Activated CD4-positive, alpha-beta T cell treated with anti-CD3 and anti-CD28 coated beads for 36 hours (primary cell): ENCODE measurements around the gene NPR1. TPM values are rescaled to one million over a fixed set of nuclear protein-coding genes. Genes with fewer than 3 reads are reported as not detected.
"Not testable (repeated sequence)": the region's sequence is repeated elsewhere in the genome, so short reads cannot be mapped to it uniquely, and the experiment has no call there.

ENCODE experiments used
- ATAC-seq: fragments of 200-7000 bp; cut with Tn5 transposase; one replicate; pipeline ENCODE4 v1.10.0; 2021; ENCODE audit warnings: mild to moderate bottlenecking, moderate library complexity
- CTCF ChIA-PET: fragments of 350-600 bp; sonication (Branson Sonifier 250); formaldehyde crosslinking; loops from one replicate; lab custom pipeline; 2021; ENCODE audit warnings: antibody characterized with exemption; lab: Charles Lee
- POLR2A ChIA-PET: fragments of 350-600 bp; sonication (Branson Sonifier 250); formaldehyde crosslinking; loops from one replicate; lab custom pipeline; 2021; ENCODE audit warnings: antibody characterized with exemption, inconsistent platforms; lab: Charles Lee
- DNase-seq: peaks from one replicate; pipeline ENCODE4 v3.0.0-alpha.2; 2020
- H3K27ac Mint-ChIP-seq: one replicate; pipeline ENCODE4 v1.8.0; 2021; ENCODE audit warnings: mixed read lengths
- H3K27me3 Mint-ChIP-seq: one replicate; pipeline ENCODE4 v1.8.0; 2021; ENCODE audit warnings: mixed read lengths
- H3K36me3 Mint-ChIP-seq: one replicate; pipeline ENCODE4 v1.8.0; 2021; ENCODE audit warnings: low read depth, mixed read lengths
- H3K4me1 Mint-ChIP-seq: one replicate; pipeline ENCODE4 v1.8.0; 2021; ENCODE audit warnings: mixed read lengths
- H3K4me3 Mint-ChIP-seq: one replicate; pipeline ENCODE4 v1.8.0; 2021; ENCODE audit warnings: mild to moderate bottlenecking, moderate library complexity, mixed read lengths
- H3K9me3 Mint-ChIP-seq: one replicate; pipeline ENCODE4 v1.8.0; 2021; ENCODE audit warnings: low read depth, mixed read lengths
- intact Hi-C, 2 experiments: fragments of 100-400 bp; cut with DNase I in 1 of 2; cut with micrococcal nuclease in 1 of 2; formaldehyde crosslinking; loops; one replicate each; pipeline versions ENCODE4 v1.14.2 to v1.15.1; 2022 to 2024; cut with DNase I, micrococcal nuclease
- total RNA-seq, 2 experiments: library from RNA; stranded (reverse); gene quantifications; one replicate each; pipeline ENCODE4 v1.2.3, GENCODE V29; 2021

NPR1 gene
- total RNA-seq, 2 experiments from 2014 or later = 0.04 to 0.11 TPM

DNA sequence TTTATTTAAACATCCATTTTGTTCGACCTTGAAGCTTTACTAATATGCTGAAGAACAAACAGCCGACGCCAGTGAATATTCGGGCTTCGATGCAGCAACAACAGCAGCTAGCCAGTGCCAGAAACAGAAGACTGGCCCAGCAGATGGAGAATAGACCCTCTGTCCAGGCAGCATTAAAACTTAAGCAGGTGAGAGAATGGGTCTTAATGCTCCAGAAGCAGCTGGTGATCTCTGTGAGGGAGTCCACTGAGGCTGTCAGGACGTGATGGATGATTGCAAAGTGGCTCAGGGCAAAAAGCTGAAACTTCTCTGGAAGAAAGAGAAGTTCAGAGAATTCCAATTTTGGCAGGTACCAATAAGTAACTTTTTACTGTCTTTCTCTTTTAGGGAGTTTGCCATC lies 40.2 kb upstream of the NPR1 start:
- ChIA-PET CTCF (interaction anchor here (0.6 to 1.9 kb wide), 10 partner anchors 8 to 347 kb away, joined by 3 to 8 read pairs (median 3); partner anchors contain the start of gene S100A1), POLR2A (interaction anchor here (0.7 to 1.0 kb wide), 3 partner anchors 25 to 114 kb away, joined by 3 read pairs; no protein-coding TSS in a partner anchor)
- peaks cover 66% of the 10 kb centered on the region for H3K36me3 Mint-ChIP-seq
- no peak for DNase-seq
- H3K27ac Mint-ChIP-seq = no peak overlapping the region
- H3K9me3 Mint-ChIP-seq = no peaks in the 10 kb centered on the region
- intact Hi-C loops = no loop called here
- peaks cover 42% of the 10 kb centered on the region for H3K4me1 Mint-ChIP-seq
- no peak for ATAC-seq
- no peaks in the 10 kb centered on the region for H3K27me3 Mint-ChIP-seq
- no peak overlapping the region for H3K4me3 Mint-ChIP-seq

DNA sequence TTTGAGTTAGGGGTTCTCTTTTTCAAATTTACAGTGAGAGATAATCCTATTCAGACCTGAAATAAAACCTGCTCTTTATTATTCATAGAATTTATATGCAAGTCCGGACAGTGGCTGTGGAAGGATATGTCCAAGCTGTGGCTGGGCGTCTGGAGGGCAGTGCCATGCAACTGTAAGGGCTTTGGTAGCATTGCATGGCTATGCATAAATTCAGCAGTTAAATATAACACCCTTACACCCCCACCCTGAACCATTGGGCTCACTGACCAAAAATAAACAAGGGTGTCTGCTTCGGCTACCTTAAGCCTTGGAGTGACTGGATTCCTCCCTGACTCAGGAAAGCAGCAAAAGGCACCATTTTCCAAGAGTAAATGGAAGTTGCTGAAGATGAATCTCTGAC lies 39.2 kb upstream of the NPR1 start:
- CTCF ChIA-PET = interaction anchor here (0.7 to 2.2 kb wide), 4 partner anchors 10 to 129 kb away, joined by 3 to 8 read pairs (median 5); no protein-coding TSS in a partner anchor
- Mint-ChIP-seq H3K27ac (no peak overlapping the region), H3K4me3 (no peak overlapping the region), H3K4me1 (peaks cover 45% of the 10 kb centered on the region), H3K27me3 (no peaks in the 10 kb centered on the region), H3K36me3 (peaks cover 76% of the 10 kb centered on the region), H3K9me3 (no peaks in the 10 kb centered on the region)
- POLR2A ChIA-PET = interaction anchor here (0.6 kb wide), 1 partner anchor 29 kb away, joined by 3 read pairs; no protein-coding TSS in a partner anchor
- DNase-seq = no peak
- intact Hi-C loops = no loop called here
- ATAC-seq = no peak

DNA sequence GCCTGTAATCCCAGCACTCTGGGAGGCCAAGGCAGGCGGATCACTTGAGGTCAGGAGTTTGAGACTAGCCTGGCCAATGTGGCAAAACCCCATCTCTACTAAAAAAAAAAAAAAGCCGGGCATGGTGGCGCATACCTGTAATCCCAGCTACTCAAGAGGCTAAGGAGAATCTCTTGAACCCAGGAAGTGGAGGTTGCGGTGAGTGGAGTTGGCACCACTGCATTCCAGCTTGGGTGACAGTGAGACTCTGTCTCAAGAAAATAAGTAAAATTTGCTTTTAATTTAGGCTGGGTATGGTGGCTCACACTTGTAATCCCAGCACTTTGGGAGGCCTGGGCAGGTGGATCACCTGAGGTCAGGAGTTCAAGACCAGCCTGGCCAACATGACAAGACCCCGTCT lies 38.3 kb upstream of the NPR1 start:
- Mint-ChIP-seq H3K4me1 (peaks cover 49% of the 10 kb centered on the region), H3K36me3 (peaks cover 79% of the 10 kb centered on the region)
- H3K4me3 Mint-ChIP-seq, DNase-seq, H3K27ac Mint-ChIP-seq, intact Hi-C loops, H3K9me3 Mint-ChIP-seq, H3K27me3 Mint-ChIP-seq, ATAC-seq: not testable (repeated sequence)
- ChIA-PET CTCF (interaction anchor here (1.2 to 2.2 kb wide), 2 partner anchors 20 to 130 kb away, joined by 3 to 7 read pairs; no protein-coding TSS in a partner anchor), POLR2A (interaction anchor here (0.6 to 1.0 kb wide), 4 partner anchors 10 to 92 kb away, joined by 3 to 6 read pairs (median 4); partner anchors contain the start of gene S100A1)

DNA sequence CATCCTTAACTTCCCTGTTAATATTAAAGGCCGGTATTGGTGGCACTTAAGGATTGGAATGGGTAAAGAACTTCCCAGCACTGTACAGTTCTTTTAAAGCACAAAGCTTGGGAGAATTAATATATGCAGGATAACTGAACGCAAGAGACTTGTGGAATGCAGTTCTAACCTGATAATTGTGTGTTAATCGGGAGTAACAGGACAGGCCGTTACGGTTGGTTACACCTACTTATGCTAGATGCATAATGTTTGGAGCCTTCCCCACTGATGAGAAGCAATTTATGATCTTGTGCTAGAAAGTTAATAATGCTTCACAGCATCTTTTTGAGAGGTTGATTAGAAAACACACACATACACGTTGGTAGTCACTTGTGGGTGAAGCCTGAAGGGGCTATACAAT lies 37.6 kb upstream of the NPR1 start:
- H3K4me1 Mint-ChIP-seq = peaks cover 51% of the 10 kb centered on the region
- no peaks in the 10 kb centered on the region for H3K9me3 Mint-ChIP-seq
- no peak overlapping the region for H3K4me3 Mint-ChIP-seq
- peaks cover 82% of the 10 kb centered on the region for H3K36me3 Mint-ChIP-seq
- ATAC-seq (no peak), DNase-seq (no peak)
- H3K27me3 Mint-ChIP-seq = no peaks in the 10 kb centered on the region
- CTCF ChIA-PET = interaction anchor here (2.2 kb wide), 1 partner anchor 130 kb away, joined by 7 read pairs; no protein-coding TSS in a partner anchor
- POLR2A ChIA-PET = interaction anchor here (0.8 kb wide), 1 partner anchor 13 kb away, joined by 3 read pairs; the partner anchor contains the start of gene S100A1
- peak overlapping the region; percentile 22 for H3K27ac Mint-ChIP-seq
- intact Hi-C loops = no loop called here

DNA sequence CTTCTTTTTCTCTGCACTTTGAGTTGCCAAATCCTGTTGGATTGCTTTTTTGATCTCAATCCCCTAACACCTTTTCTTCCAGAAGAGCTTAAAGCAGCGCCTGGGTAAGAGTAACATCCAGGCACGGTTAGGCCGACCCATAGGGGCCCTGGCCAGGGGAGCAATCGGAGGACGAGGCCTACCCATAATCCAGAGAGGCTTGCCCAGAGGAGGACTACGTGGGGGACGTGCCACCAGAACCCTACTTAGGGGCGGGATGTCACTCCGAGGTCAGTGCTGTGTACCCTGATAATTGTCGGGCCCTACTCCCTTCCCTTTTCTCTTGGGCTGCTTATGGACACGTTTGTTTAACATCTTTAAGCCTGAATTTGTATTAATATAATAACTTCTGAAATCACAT lies 36.3 kb upstream of the NPR1 start:
- intact Hi-C loops = no loop called here
- Mint-ChIP-seq H3K9me3 (no peaks in the 10 kb centered on the region), H3K4me1 (peaks cover 45% of the 10 kb centered on the region), H3K27me3 (no peaks in the 10 kb centered on the region), H3K27ac (peak overlapping the region; percentile 39), H3K4me3 (no peak overlapping the region), H3K36me3 (peaks cover 82% of the 10 kb centered on the region)
- no peak for ATAC-seq
- ChIA-PET CTCF (interaction anchor here (0.6 to 1.8 kb wide), 3 partner anchors 25 to 348 kb away, joined by 3 to 7 read pairs (median 4); no protein-coding TSS in a partner anchor), POLR2A (no interaction called here)
- DNase-seq = no peak

DNA sequence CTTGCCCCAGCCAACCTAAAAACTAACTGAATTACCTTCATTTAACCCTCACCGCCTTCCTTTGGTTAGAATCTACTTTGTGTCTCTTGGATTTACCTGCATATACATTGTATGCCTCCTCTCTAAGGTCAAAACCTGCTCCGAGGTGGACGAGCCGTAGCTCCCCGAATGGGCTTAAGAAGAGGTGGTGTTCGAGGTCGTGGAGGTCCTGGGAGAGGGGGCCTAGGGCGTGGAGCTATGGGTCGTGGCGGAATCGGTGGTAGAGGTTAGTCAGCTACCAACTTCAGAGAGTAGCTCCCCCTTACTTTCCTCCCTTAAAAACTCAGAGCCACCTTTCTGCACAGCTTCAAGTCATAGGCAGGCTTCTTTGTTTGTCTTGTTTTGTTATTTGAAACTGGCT lies 35.4 kb upstream of the NPR1 start:
- POLR2A ChIA-PET = interaction anchor here (0.5 to 1.2 kb wide), 5 partner anchors 9 to 516 kb away, joined by 3 to 6 read pairs (median 3); partner anchors contain the start of gene CHTOP
- no peaks in the 10 kb centered on the region for H3K9me3 Mint-ChIP-seq
- peaks cover 80% of the 10 kb centered on the region for H3K36me3 Mint-ChIP-seq
- intact Hi-C loops = no loop called here
- ATAC-seq (no peak), DNase-seq (no peak)
- H3K27me3 Mint-ChIP-seq = no peaks in the 10 kb centered on the region
- H3K27ac Mint-ChIP-seq = peak overlapping the region; percentile 44
- H3K4me3 Mint-ChIP-seq = no peak overlapping the region
- H3K4me1 Mint-ChIP-seq = peaks cover 44% of the 10 kb centered on the region
- CTCF ChIA-PET = interaction anchor here (0.5 to 1.8 kb wide), 7 partner anchors 9 to 174 kb away, joined by 3 to 7 read pairs (median 3); partner anchors contain the start of genes CHTOP and S100A13

DNA sequence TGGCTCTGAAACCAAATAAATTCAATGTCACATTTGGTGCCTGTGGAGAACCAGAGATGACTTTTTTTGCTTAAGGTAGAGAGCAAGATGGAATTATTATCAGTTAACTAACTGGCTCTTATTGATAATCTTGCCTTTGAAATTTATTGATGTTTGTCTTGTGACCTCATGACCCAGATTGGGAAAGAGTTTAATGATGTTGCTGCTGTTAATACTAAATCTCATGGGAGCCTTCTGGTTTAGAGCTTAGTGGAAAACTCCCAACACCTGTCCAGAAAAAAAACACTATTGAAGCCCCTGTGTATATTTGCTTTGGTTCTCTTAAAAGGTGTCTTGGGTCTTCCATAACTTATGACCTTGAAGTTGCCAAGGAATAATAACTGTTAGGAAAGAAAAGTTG lies 34.7 kb upstream of the NPR1 start:
- Mint-ChIP-seq H3K4me1 (peaks cover 50% of the 10 kb centered on the region), H3K27ac (peak overlapping the region; percentile 73), H3K36me3 (peaks cover 75% of the 10 kb centered on the region), H3K9me3 (no peaks in the 10 kb centered on the region), H3K4me3 (no peak overlapping the region), H3K27me3 (no peaks in the 10 kb centered on the region)
- ATAC-seq (no peak), DNase-seq (no peak)
- ChIA-PET POLR2A (interaction anchor here (0.6 to 1.2 kb wide), 3 partner anchors 10 to 92 kb away, joined by 3 to 6 read pairs (median 3); partner anchors contain the start of genes CHTOP and SNAPIN), CTCF (interaction anchor here (0.8 to 1.9 kb wide), 7 partner anchors 10 to 691 kb away, joined by 3 to 7 read pairs (median 4); partner anchors contain the start of genes CHTOP, ILF2 and S100A13)
- intact Hi-C loops = no loop called here

DNA sequence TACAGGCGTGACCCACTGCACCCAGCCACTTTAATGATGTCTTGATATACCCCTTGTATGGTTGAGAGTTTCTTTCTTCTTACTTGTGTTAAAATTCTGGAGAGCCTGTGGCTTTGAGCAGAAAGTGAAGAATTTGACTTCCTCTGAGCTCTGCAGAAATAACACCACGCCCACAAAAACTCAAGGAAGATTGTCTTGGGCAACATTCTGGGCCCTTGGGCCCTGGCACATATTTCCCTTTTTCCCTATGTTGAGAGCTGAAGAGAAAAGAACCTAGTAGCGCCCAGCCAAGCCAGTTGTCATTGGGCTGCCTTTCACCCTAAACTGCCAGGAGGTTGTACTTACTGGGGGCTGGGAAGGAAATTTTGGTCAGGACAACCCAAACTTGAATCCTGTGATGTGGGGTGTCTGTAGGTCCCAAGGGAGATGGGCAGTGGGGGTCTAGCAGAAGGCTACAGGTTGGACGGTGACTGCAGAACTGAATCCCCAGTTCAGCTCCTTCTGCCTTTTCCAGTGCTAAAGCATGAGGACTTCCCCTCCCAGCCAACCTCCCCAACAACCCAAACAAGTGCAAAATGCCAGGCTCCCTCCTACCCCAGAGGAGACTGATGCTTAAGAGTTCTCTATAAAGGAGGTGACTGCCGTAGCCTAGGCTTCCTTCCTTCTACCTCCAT lies 31.7 kb upstream of the NPR1 start:
- H3K9me3 Mint-ChIP-seq = no peaks in the 10 kb centered on the region
- ChIA-PET POLR2A (interaction anchor here (0.6 kb wide), 1 partner anchor 17 kb away, joined by 3 read pairs; no protein-coding TSS in a partner anchor), CTCF (interaction anchor here (1.3 kb wide), 2 partner anchors 9 to 10 kb away, joined by 3 to 4 read pairs; no protein-coding TSS in a partner anchor)
- H3K4me1 Mint-ChIP-seq = peaks cover 57% of the 10 kb centered on the region
- peak overlapping the region; percentile 75 for H3K27ac Mint-ChIP-seq
- DNase-seq (no peak), ATAC-seq (no peak)
- H3K4me3 Mint-ChIP-seq = no peak overlapping the region
- H3K27me3 Mint-ChIP-seq = no peaks in the 10 kb centered on the region
- intact Hi-C loops = no loop called here
- peaks cover 57% of the 10 kb centered on the region for H3K36me3 Mint-ChIP-seq

DNA sequence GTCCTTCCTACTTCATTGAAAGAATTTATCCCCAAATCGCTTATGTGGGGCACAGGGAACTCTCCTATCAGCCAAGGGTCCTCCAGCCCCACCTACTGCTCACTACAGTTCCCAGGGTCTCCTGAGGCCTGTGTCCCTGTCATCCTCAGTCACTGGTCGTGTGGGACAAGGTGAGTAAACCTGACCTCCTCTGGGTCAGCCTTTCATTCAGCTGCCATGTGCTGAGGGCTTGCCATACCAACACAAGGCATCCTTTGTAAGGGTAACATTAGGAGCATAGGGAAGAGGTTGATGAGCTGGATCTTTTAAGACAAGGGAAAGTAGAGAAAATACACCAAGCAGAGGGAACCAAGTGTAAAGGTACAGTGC lies 31.2 kb upstream of the NPR1 start:
- DNase-seq (no peak), ATAC-seq (no peak)
- peak overlapping the region; percentile 75 for H3K27ac Mint-ChIP-seq
- H3K36me3 Mint-ChIP-seq = peaks cover 51% of the 10 kb centered on the region
- no peaks in the 10 kb centered on the region for H3K9me3 Mint-ChIP-seq
- intact Hi-C loops = no loop called here
- H3K4me1 Mint-ChIP-seq = peaks cover 54% of the 10 kb centered on the region
- peak overlapping the region; percentile 28 for H3K4me3 Mint-ChIP-seq
- ChIA-PET CTCF (interaction anchor here (0.9 kb wide), 1 partner anchor 9 kb away, joined by 3 read pairs; no protein-coding TSS in a partner anchor), POLR2A (interaction anchor here (0.6 to 0.8 kb wide), 4 partner anchors 13 to 470 kb away, joined by 3 to 4 read pairs (median 4); partner anchors contain the start of gene CHTOP)
- H3K27me3 Mint-ChIP-seq = no peaks in the 10 kb centered on the region

DNA sequence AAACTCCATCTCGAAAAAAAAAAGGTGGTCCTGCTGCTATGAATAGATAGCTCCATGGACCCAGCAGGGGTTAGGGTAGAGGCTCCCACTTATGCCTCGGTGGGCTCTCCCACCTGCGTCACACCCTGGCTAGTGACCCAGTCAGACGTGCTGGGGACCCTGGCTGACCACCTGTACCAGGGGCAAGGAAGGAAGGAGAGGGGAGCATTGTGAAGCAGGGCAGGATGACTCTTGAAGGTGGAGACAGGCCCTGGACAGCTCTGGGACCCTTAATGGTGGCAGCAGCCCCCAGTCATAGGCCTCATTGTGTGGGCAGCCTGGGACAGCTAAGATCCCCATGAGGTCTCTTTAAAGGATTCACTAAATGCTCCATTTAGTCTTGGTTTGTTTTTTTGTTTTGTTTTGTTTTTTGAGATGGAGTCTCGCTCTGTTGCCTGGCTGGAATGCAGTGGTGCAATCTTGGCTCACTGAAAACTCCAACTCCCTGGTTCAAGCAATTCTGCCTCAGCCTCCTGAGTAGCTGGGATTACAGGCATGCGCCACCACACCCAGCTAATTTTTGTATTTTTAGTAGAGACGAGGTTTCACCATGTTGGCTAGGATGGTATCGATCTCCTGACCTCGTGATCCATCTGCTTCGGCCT lies 30.4 kb upstream of the NPR1 start:
- DNase-seq (no peak), ATAC-seq (no peak)
- Mint-ChIP-seq H3K4me1 (peaks cover 51% of the 10 kb centered on the region), H3K27me3 (no peaks in the 10 kb centered on the region), H3K4me3 (no peak overlapping the region), H3K9me3 (no peaks in the 10 kb centered on the region), H3K36me3 (peaks cover 45% of the 10 kb centered on the region), H3K27ac (peak overlapping the region; percentile 43)
- CTCF ChIA-PET = interaction anchor here (0.6 to 1.3 kb wide), 5 partner anchors 10 to 288 kb away, joined by 3 to 5 read pairs (median 3); no protein-coding TSS in a partner anchor
- POLR2A ChIA-PET = interaction anchor here (0.6 to 0.8 kb wide), 3 partner anchors 14 to 469 kb away, joined by 3 to 4 read pairs (median 4); partner anchors contain the start of gene CHTOP
- intact Hi-C loops = no loop called here
